GM12875 (cell line): ENCODE measurements around the gene PARL.

Source experiments
- H3K4me3 ChIP-seq: one replicate; pipeline ENCODE4 v1.5.1; 2011; ENCODE audit warnings: low read depth, low read length, control low read depth
- CTCF ChIP-seq: IDR thresholded peaks from 2 replicates; pipeline ENCODE4 v1.5.1; 2011; ENCODE audit warnings: low read depth, mild to moderate bottlenecking, control low read depth, inconsistent platforms, low read length, moderate library complexity, borderline replicate concordance; ENCODE audit not compliant: insufficient read depth

PARL gene

GRCh38 chr3:183912895-183913579 lies 28.4 kb upstream of the PARL start:
- H3K4me3 ChIP-seq: no peak overlapping the region
- TF ChIP-seq CTCF: no peak

- no peak for TF ChIP-seq CTCF
- H3K4me3 ChIP-seq: no peak overlapping the region
Measured at GRCh38 chr3:183911763-183912506, 27.3 kb upstream of the PARL start.

GRCh38 chr3:183911087-183911486 lies 26.4 kb upstream of the PARL start:
- TF ChIP-seq CTCF: no peak
- H3K4me3 ChIP-seq: no peak overlapping the region

GRCh38 chr3:183909030-183909600 lies 24.4 kb upstream of the PARL start:
- H3K4me3 ChIP-seq: no peak overlapping the region
- no peak for TF ChIP-seq CTCF

- TF ChIP-seq CTCF: no peak
- no peak overlapping the region for H3K4me3 ChIP-seq
Measured at GRCh38 chr3:183907911-183908331, 23.2 kb upstream of the PARL start.

GRCh38 chr3:183907176-183907575 lies 22.5 kb upstream of the PARL start:
- H3K4me3 ChIP-seq: no peak overlapping the region
- no peak for TF ChIP-seq CTCF
